ENCODE measurements around the gene BCL2L14.

- TF ChIP-seq, protein P1, sequence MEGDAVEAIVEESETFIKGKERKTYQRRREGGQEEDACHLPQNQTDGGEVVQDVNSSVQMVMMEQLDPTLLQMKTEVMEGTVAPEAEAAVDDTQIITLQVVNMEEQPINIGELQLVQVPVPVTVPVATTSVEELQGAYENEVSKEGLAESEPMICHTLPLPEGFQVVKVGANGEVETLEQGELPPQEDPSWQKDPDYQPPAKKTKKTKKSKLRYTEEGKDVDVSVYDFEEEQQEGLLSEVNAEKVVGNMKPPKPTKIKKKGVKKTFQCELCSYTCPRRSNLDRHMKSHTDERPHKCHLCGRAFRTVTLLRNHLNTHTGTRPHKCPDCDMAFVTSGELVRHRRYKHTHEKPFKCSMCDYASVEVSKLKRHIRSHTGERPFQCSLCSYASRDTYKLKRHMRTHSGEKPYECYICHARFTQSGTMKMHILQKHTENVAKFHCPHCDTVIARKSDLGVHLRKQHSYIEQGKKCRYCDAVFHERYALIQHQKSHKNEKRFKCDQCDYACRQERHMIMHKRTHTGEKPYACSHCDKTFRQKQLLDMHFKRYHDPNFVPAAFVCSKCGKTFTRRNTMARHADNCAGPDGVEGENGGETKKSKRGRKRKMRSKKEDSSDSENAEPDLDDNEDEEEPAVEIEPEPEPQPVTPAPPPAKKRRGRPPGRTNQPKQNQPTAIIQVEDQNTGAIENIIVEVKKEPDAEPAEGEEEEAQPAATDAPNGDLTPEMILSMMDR (conservative IDR thresholded peaks at IDR 0.05; ENCODE audit: low read depth, low read length), result no peak
- no peak for TF ChIP-seq EZH2 (IDR thresholded peaks at IDR 0.05; ENCODE audit: low read length, unreplicated experiment)
Measured at GRCh38 chr12:12126551-12126950, 55.8 kb downstream of the BCL2L14 start.
